WTC11 (cell line): ENCODE data around the gene MAGEE1. TPM values are rescaled to one million over a fixed set of nuclear protein-coding genes. Genes with fewer than 3 reads are reported as not detected.
A peak's percentile ranks its signal among the peaks of the same experiment; 100 is the strongest.

Experiments
- ATAC-seq: fragments of 200-7000 bp; cut with Tn5 transposase; 2 replicates; pipeline ENCODE4 v1.10.0; 2021; ENCODE audit warnings: mild to moderate bottlenecking, moderate library complexity
- CTCF ChIA-PET: fragments of 300-600 bp; sonication (Branson Sonifier 250); formaldehyde crosslinking; loops from one replicate; lab custom pipeline; 2021; ENCODE audit warnings: antibody characterized with exemption; lab: Charles Lee
- POLR2A ChIA-PET: fragments of 350-600 bp; sonication (Branson Sonifier 250); formaldehyde crosslinking; loops from one replicate; lab custom pipeline; 2021; ENCODE audit warnings: antibody characterized with exemption; lab: Charles Lee
- DNase-seq: peaks from one replicate; pipeline ENCODE4 v3.0.0; 2021; ENCODE audit warnings: low spot score
- H3K27ac Mint-ChIP-seq: 2 replicates; pipeline ENCODE4 v1.8.0; 2021; ENCODE audit warnings: mixed read lengths
- H3K27me3 Mint-ChIP-seq: 2 replicates; pipeline ENCODE4 v1.8.0; 2021; ENCODE audit warnings: low read depth, mild to moderate bottlenecking, moderate library complexity, mixed read lengths
- H3K36me3 Mint-ChIP-seq: 2 replicates; pipeline ENCODE4 v1.8.0; 2021; ENCODE audit warnings: mixed read lengths
- H3K4me1 Mint-ChIP-seq: 2 replicates; pipeline ENCODE4 v1.8.0; 2022; ENCODE audit warnings: mixed read lengths
- H3K4me3 Mint-ChIP-seq: 2 replicates; pipeline ENCODE4 v1.8.0; 2021; ENCODE audit warnings: mild to moderate bottlenecking, moderate library complexity, mixed read lengths
- H3K9me3 Mint-ChIP-seq: 2 replicates; pipeline ENCODE4 v1.8.0; 2021; ENCODE audit warnings: mixed read lengths
- ATF1 ChIP-seq: sonication (generic); formaldehyde crosslinking; IDR thresholded peaks from 2 replicates; pipeline ENCODE4 v1.8.1; 2023; ENCODE audit warnings: mild to moderate bottlenecking, moderate library complexity, missing genetic modification reagents
- CREM ChIP-seq: sonication (generic); formaldehyde crosslinking; IDR thresholded peaks from 2 replicates; pipeline ENCODE4 v1.8.1; 2022; ENCODE audit warnings: mild to moderate bottlenecking, missing genetic modification reagents, moderate library complexity
- ETV6 ChIP-seq: sonication (generic); formaldehyde crosslinking; IDR thresholded peaks from 2 replicates; pipeline ENCODE4 v1.8.1; 2022; ENCODE audit warnings: mild to moderate bottlenecking, missing genetic modification reagents
- FOXJ3 ChIP-seq: sonication (generic); formaldehyde crosslinking; IDR thresholded peaks from 2 replicates; pipeline ENCODE4 v1.9.0; 2021; ENCODE audit warnings: missing genetic modification reagents, mild to moderate bottlenecking, borderline replicate concordance
- FOXK1 ChIP-seq: sonication (generic); formaldehyde crosslinking; IDR thresholded peaks from 2 replicates; pipeline ENCODE4 v1.8.0; 2022; ENCODE audit warnings: mild to moderate bottlenecking, moderate library complexity, missing genetic modification reagents
- GABPB1 ChIP-seq: sonication (generic); formaldehyde crosslinking; IDR thresholded peaks from 2 replicates; pipeline ENCODE4 v1.8.1; 2023; ENCODE audit warnings: mild to moderate bottlenecking, missing genetic modification reagents
- IRF1 ChIP-seq: sonication (generic); formaldehyde crosslinking; IDR thresholded peaks from 2 replicates; pipeline ENCODE4 v1.8.0; 2023; ENCODE audit warnings: missing genetic modification reagents
- KAT7 ChIP-seq: sonication (generic); formaldehyde crosslinking; IDR thresholded peaks from 2 replicates; pipeline ENCODE4 v1.8.1; 2023; ENCODE audit warnings: missing genetic modification reagents, mild to moderate bottlenecking, borderline replicate concordance
- NFATC4 ChIP-seq: fragments of 250-450 bp; sonication (Bioruptor Pico); IDR thresholded peaks from 2 replicates; pipeline ENCODE4 v1.9.0; 2021; ENCODE audit warnings: mild to moderate bottlenecking
- PREB ChIP-seq: sonication (generic); formaldehyde crosslinking; IDR thresholded peaks from 2 replicates; pipeline ENCODE4 v1.8.1; 2022; ENCODE audit warnings: mild to moderate bottlenecking, missing genetic modification reagents, moderate library complexity, borderline replicate concordance
- RORB ChIP-seq: fragments of 250-450 bp; sonication (Bioruptor Pico); IDR thresholded peaks from 2 replicates; pipeline ENCODE4 v1.9.0; 2021; ENCODE audit warnings: mild to moderate bottlenecking
- ZNF138 ChIP-seq: sonication (generic); formaldehyde crosslinking; conservative IDR thresholded peaks from 2 replicates; pipeline ENCODE4 v1.8.1; 2022; ENCODE audit warnings: mild to moderate bottlenecking, moderate library complexity, missing genetic modification reagents
- ZNF423 ChIP-seq: fragments of 250-450 bp; sonication (Bioruptor Pico); IDR thresholded peaks from 2 replicates; pipeline ENCODE4 v2.1.2; 2022; ENCODE audit warnings: mild to moderate bottlenecking, moderate library complexity
- ZNF671 ChIP-seq: fragments of 250-450 bp; sonication (Bioruptor Pico); IDR thresholded peaks from 2 replicates; pipeline ENCODE4 v1.8.0; 2021; ENCODE audit warnings: mild to moderate bottlenecking
- ZSCAN18 ChIP-seq: fragments of 250-450 bp; sonication (Bioruptor Pico); IDR thresholded peaks from 2 replicates; pipeline ENCODE4 v2.1.2; 2022; ENCODE audit warnings: mild to moderate bottlenecking, moderate library complexity
- total RNA-seq: library from RNA; stranded (reverse); gene quantifications from 3 replicates; pipeline ENCODE4 v1.2.3, GENCODE V29; 2021
- TF ChIP-seq, protein P1 (sequence below): sonication (generic); formaldehyde crosslinking; IDR thresholded peaks from 2 replicates; pipeline ENCODE4 v1.8.1; 2023; ENCODE audit warnings: mild to moderate bottlenecking, missing genetic modification reagents, moderate library complexity
- TF ChIP-seq, protein P2 (sequence below): sonication (generic); formaldehyde crosslinking; IDR thresholded peaks from 2 replicates; pipeline ENCODE4 v1.8.1; 2022; ENCODE audit warnings: missing genetic modification reagents, borderline replicate concordance
- TF ChIP-seq, protein P3 (sequence below): fragments of 200-600 bp; IDR thresholded peaks from 2 replicates; pipeline ENCODE4 v1.8.0; 2022; ENCODE audit warnings: antibody characterized with exemption

Gene MAGEE1
- total RNA-seq, 1 experiment from 2014 or later = 9.2 TPM

- TF ChIP-seq PREB (CRISPR knock-in tag) = no peak
- no peak for TF ChIP-seq FOXJ3 (CRISPR knock-in tag)
- TF ChIP-seq ATF1 (CRISPR knock-in tag) = no peak
Observed at GRCh38 chrX:76434103-76434741, 6.7 kb downstream of the MAGEE1 start (continued).

GRCh38 chrX:76439188-76439587 is 11.7 kb downstream of the MAGEE1 start:
- Mint-ChIP-seq H3K36me3 (no peaks in the 10 kb centered on the region), H3K9me3 (no peaks in the 10 kb centered on the region), H3K27me3 (no peaks in the 10 kb centered on the region), H3K4me1 (peaks cover 9% of the 10 kb centered on the region), H3K4me3 (no peak overlapping the region), H3K27ac (no peak overlapping the region)
- POLR2A ChIA-PET = no interaction called here
- ATAC-seq (no peak), DNase-seq (no peak)
- TF ChIP-seq IRF1 (CRISPR knock-in tag) = no peak
- CTCF ChIA-PET = no interaction called here

DNA sequence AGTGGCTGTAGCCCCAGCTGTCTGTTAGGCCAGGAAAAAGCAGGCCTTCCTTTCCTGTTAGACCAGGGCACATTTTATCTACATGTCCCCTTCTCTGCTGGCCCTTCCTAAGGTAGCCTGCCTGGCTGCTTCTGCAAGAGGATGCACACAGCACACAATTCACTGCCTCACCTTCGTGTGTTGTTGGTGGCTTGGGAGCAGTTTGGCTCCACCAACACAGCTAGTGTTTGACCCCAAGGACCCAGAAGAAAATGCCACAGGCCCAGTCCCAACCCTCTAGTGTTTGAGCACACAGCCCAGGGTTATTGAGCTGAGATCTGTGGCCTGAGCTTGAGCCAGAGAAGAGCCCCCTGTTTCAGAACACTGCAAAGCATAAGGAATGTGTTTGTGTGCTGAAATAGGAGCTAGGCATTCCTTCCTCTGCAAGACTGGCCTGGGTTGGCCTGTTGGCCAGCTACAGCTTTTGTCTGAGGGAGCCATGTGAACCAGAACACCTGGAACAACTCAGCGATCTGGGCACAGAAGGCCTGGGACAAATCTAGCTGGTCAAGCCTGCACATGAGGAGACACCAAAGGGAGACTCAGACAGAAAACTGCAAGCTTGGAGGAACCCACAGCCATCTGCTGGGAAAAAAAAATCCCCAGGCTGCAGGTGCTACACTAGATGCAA is 26.4 kb downstream of the MAGEE1 start:
- H3K27ac Mint-ChIP-seq = peak overlapping the region; percentile 95
- no peak for TF ChIP-seq GABPB1 (CRISPR knock-in tag)
- TF ChIP-seq, protein P1, sequence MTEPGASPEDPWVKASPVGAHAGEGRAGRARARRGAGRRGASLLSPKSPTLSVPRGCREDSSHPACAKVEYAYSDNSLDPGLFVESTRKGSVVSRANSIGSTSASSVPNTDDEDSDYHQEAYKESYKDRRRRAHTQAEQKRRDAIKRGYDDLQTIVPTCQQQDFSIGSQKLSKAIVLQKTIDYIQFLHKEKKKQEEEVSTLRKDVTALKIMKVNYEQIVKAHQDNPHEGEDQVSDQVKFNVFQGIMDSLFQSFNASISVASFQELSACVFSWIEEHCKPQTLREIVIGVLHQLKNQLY (CRISPR knock-in tag) = no peak
- TF ChIP-seq FOXK1 (CRISPR knock-in tag) = no peak
- no peak for TF ChIP-seq ZNF423 (CRISPR knock-in tag)
- no peak for TF ChIP-seq ZNF138 (CRISPR knock-in tag)
- no peak for TF ChIP-seq RORB (CRISPR knock-in tag)
- TF ChIP-seq, protein P2, sequence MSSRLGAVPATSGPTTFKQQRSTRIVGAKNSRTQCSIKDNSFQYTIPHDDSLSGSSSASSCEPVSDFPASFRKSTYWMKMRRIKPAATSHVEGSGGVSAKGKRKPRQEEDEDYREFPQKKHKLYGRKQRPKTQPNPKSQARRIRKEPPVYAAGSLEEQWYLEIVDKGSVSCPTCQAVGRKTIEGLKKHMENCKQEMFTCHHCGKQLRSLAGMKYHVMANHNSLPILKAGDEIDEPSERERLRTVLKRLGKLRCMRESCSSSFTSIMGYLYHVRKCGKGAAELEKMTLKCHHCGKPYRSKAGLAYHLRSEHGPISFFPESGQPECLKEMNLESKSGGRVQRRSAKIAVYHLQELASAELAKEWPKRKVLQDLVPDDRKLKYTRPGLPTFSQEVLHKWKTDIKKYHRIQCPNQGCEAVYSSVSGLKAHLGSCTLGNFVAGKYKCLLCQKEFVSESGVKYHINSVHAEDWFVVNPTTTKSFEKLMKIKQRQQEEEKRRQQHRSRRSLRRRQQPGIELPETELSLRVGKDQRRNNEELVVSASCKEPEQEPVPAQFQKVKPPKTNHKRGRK = no peak
- TF ChIP-seq ZSCAN18 (CRISPR knock-in tag) = no peak
- no peak for TF ChIP-seq NFATC4 (CRISPR knock-in tag)
- TF ChIP-seq KAT7 (CRISPR knock-in tag) = no peak
- no peak for TF ChIP-seq CREM (CRISPR knock-in tag)
- TF ChIP-seq, protein P3, sequence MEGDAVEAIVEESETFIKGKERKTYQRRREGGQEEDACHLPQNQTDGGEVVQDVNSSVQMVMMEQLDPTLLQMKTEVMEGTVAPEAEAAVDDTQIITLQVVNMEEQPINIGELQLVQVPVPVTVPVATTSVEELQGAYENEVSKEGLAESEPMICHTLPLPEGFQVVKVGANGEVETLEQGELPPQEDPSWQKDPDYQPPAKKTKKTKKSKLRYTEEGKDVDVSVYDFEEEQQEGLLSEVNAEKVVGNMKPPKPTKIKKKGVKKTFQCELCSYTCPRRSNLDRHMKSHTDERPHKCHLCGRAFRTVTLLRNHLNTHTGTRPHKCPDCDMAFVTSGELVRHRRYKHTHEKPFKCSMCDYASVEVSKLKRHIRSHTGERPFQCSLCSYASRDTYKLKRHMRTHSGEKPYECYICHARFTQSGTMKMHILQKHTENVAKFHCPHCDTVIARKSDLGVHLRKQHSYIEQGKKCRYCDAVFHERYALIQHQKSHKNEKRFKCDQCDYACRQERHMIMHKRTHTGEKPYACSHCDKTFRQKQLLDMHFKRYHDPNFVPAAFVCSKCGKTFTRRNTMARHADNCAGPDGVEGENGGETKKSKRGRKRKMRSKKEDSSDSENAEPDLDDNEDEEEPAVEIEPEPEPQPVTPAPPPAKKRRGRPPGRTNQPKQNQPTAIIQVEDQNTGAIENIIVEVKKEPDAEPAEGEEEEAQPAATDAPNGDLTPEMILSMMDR = no peak
- TF ChIP-seq ZNF671 (CRISPR knock-in tag) = no peak
- TF ChIP-seq ETV6 (CRISPR knock-in tag) = no peak
- ATAC-seq (peak; percentile 68), DNase-seq (no peak)
- POLR2A ChIA-PET = interaction anchor here (0.9 kb wide), 1 partner anchor 175 kb away, joined by 3 read pairs; no protein-coding TSS in a partner anchor
- H3K4me3 Mint-ChIP-seq = no peak overlapping the region; the same call in 1 of the 2 replicates
- CTCF ChIA-PET = interaction anchor here (0.5 to 2.3 kb wide), 9 partner anchors 8 to 296 kb away, joined by 3 to 36 read pairs (median 5); partner anchors contain the start of gene MAGEE1
- H3K9me3 Mint-ChIP-seq = 0 out of 2 replicates have a peak, but pooled peaks cover 6% of the 10 kb centered on the region
- no peaks in the 10 kb centered on the region for H3K27me3 Mint-ChIP-seq
- H3K4me1 Mint-ChIP-seq = peaks cover 39% of the 10 kb centered on the region
- H3K36me3 Mint-ChIP-seq = no peaks in the 10 kb centered on the region
